NCI-H69 (cell line): ENCODE data around the gene SV2A.
"Not testable (repeated sequence)": the region's sequence is repeated elsewhere in the genome, so short reads cannot be mapped to it uniquely, and the experiment has no call there.

Experiments used
- DNase-seq: peaks from one replicate; lab custom pipeline; 2025; lab: John Stamatoyannopoulos, UW

Gene SV2A

DNA sequence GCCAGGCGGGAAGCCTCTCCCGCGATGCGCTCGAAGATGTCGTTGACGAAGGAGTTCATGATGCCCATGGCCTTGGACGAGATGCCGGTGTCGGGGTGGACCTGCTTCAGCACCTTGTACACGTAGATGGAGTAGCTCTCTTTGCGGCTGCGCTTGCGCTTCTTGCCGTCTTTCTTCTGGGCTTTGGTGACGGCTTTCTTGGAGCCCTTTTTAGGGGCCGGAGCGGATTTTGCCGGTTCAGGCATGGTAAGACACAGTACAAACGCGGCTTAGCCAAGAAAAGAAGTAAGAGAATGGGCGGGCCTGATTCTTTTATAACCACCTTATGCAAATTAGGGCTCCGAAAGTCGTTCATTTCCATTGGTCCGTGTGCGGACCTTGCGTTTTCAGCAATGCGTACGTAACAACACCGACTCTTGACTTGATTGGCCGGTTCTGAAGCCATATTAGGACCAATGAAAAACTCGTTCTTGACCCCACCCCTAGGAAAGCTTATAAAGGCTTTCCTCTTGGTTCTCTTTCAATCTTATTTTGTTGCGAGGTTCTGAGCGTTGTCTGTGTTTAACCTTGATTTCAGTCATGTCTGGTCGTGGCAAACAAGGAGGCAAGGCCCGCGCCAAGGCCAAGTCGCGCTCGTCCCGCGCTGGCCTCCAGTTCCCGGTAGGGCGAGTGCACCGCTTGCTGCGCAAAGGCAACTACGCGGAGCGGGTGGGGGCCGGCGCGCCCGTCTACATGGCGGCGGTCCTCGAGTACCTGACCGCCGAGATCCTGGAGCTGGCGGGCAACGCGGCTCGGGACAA is 31.0 kb downstream of the SV2A start:
- peak; percentile 99 for DNase-seq

DNA sequence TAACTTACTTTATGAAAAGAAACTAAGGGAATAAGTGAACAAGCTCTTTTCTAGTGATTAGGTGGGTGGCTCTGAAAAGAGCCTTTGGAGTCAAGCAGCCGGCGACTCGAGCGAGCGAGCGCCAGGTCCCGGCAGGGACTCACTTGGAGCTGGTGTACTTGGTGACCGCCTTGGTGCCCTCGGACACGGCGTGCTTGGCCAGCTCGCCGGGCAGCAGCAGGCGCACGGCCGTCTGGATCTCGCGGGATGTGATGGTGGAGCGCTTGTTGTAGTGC is 31.6 kb downstream of the SV2A start:
- DNase-seq, result not testable (repeated sequence)

DNA sequence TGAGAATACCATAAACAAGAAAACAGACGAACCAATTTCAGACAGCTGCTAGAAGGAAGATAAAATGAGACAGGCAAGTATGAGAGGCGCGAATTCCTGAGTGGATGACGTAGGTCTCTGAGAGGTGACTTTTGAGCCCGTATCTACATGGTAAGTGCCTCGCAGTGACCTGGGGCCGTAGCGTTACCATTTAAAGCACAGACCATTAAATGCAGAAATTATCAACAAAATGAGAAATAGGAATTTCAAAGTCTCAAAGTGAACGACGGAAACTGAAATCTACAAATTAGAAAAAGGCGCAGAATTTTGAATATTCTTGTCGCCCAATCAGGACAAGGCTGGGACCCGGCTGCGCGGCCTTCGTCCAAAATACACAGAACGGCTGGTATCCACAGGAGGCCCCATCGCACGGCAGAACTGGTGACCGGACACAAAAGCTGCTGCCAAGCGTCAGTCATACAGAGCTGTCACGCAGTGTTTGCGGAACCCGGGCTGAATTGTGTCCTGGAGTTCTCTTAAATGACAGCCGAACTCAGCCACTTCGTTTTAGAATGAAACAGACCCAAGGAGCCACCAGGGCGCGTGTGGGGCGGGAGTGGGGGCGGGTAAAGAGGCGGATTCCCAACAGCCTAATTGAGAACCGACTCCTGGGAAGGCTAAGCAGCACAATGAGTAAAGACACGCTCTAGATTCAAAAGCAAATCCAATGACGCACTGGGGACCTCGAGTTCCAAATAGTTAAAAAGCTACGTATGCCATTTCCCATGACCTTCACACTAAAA is 32.1 kb downstream of the SV2A start:
- DNase-seq, result peak; percentile 96

DNA sequence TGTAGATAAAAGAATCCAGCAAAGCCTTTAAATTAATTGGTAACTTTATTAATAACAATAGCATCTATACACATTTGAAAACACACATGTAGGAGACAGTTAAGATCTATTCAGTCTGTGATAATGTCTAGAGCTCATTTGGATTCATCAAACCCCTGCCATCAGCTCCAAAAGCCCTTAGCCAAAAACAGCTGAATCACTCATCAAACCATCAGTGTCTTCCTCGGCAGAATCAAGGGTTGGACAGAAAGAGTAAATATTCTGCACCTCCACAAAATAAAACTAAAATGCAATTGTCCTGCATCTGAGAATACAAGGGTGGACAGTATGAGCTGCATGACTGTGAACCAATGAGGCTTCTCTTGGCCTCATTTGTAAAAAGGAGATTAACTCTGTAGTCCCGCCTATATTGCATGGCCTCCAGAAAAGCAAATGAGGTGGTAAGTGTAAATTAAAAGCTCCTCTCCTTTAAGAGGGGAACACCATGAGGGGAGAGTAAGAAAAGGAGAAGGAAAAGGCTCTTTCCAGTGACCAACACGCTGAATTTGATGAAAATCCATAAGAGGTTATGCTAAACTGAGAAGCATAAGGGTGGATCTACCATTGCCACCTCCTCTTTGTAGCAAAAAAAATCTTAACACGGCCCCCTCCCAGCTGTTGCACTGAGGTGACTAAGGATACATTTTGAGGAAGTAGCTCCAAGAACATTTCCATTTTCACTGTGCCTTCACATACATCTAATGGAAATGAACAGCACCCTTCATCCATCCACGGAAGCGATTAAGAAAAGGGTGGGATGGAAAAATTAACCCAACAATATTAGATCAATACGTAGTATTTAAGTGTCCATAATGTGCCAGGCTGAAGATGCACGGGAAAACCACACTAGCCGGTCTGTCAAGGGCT is 33.0 kb downstream of the SV2A start:
- DNase-seq, result peak; percentile 77

DNA sequence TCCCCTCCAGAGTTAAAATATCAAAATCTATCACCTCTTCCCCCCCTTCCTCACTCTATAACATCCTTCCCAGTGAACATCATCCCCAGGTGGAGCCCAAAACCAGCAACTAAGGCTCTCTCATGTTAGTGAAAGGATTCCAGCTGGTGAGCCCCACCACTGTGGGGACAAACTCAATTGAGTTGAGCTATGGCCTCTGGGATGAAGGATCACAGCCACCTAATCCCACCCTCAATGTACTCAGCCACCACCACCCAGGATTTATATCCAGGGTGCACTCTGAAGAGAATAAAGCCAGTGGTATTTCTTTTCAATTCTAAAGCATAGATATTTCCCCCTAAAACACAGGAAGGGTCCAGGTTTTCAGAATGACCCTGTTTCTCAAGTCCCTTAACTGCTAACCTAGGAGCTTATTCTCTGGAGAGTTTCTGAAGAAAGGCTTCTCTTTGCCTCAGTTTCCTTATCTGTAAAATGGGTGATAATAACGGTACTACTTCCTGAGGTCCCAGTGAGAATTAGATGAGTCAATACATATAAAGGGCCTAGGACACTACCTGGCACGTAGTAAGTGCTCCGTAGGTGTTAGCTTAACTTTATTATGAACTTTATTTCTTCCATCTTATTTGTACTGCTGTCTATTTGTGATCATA is 33.9 kb downstream of the SV2A start:
- DNase-seq, result no peak

DNA sequence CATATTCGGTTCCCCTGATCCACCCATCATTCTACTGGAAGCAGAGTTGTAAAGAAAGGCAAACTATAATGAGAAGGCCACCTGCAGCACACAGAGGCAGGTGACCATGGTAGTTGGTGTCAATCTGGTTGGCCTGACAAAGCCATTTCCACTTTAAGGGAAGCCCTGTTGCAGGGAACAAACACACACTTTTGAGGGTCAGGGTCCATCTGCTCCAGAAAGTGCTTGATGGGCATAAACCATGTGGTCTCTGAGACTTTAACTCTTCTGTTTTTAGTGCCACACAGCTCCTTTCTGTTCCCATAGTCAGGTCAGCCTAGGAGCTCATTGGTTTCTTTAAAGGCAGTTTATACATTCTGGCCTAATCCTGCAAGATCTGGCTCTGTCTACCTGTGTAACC is 35.8 kb downstream of the SV2A start:
- DNase-seq, result no peak

DNA sequence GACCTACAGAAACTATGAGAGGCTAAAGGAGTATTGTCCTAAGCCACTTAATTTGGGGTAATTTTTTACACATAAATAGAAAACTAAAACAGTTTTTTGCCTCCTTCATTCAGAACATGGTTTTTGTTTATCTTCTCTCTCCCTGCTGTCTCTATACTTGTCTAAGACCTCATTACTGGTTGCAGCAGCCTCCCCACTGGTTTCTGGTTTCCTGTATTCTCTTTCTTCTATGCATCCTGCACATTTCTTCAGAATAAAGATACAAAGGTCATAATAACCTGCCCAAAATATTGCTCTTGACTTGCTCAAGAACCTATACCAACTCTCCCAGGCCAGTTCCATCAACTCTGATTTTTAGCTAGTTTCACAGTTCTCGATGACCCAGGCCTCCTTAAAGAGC is 38.1 kb downstream of the SV2A start:
- DNase-seq, result no peak

DNA sequence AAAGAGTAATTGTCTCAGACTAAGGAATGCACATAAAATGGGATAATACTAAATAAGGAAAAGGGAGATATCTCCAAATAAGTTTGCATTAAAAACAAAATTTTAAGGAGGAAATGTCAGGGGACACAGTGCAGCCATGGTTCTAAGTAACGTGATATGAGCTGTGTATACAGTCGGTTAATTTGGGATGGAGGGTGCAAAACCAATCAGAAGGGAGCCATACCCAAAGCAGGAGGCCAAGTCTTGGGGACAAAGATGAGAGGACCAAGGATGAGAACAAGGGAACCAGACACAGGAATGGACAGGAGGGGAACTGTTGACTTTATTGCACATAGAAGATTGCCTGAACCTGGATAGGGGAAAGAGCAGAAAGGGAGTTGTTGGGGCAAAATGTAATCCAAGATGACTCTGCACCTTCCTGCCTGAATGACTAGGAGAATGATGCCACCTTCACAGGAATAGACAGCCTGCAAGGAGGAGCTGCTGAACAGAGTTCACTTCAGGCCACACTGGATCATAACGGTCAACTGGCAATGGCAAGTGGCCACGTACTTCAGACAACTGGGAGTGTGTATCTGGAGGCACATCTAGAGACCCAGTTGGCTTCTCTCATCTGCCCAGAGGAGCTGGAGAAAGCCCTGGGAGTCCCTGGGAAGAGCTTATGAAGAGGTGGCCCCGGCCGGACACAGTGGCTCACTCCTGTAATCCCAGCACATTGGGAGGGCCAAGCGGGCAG is 40.3 kb downstream of the SV2A start:
- no peak for DNase-seq

DNA sequence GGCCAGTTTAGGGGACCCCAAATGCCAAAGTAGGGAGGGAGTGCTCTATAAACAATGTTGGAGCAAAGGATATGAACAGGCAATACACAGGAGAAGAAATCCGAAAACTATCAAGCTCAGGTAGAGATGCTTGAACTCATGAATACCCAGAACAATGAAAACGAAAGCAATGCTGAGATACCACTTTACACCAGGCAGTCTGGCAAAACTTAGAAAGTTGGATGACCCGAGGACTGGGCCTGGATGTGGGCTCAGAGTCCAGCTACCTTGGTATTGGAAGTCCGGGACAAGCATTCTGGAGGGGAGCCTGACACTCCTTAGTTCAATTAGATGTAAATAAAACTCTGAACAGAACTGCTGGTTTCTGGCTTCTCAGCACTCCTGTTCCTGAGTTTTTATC is 44.6 kb downstream of the SV2A start:
- DNase-seq, result not testable (repeated sequence)

DNA sequence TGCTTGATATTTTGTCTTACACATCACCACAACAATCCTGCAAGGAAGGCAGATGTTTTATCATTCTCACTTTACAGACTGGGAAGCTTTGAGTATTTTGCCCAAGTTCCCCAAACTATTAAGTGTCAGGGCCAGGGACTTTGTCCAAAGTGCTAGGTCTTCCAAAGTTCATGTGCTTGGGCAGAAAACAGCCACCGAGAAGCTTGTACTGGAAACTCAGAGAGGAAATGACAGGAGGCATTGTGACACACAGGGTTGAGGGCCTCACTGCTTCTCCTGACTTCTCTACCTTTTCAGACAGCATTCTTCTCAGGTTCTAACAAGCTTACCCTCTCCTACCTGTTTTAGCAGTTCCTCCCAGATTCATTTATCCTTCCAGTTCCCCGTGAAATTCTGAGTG is 50.8 kb downstream of the SV2A start:
- DNase-seq, result not testable (repeated sequence)

DNA sequence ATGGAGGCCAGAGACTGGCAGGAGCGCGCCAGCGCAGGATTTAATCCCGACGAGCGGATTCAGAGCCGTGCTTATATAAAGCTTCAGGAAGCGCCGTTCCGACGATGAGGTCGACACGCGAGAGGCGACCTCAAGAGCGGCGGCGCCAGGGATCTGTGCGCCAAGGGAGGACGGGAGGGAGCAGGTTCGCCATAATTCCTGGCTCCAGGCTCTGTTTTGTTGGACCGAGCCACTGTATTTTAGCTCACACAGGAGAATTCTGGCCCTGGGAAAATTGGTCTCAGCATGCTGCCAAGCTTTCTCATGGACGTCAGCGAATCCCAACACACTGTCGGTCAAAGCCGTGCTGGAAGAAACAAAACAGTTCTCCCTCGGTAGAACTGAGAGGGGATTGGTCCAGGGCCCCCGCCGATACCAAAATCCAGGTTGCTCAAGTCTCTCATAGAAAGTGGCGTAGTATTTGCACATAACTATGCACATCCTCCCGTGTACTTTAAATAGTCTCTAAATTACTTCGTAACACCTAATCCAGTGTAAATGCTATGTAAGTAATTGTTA is 56.1 kb downstream of the SV2A start:
- not testable (repeated sequence) for DNase-seq

DNA sequence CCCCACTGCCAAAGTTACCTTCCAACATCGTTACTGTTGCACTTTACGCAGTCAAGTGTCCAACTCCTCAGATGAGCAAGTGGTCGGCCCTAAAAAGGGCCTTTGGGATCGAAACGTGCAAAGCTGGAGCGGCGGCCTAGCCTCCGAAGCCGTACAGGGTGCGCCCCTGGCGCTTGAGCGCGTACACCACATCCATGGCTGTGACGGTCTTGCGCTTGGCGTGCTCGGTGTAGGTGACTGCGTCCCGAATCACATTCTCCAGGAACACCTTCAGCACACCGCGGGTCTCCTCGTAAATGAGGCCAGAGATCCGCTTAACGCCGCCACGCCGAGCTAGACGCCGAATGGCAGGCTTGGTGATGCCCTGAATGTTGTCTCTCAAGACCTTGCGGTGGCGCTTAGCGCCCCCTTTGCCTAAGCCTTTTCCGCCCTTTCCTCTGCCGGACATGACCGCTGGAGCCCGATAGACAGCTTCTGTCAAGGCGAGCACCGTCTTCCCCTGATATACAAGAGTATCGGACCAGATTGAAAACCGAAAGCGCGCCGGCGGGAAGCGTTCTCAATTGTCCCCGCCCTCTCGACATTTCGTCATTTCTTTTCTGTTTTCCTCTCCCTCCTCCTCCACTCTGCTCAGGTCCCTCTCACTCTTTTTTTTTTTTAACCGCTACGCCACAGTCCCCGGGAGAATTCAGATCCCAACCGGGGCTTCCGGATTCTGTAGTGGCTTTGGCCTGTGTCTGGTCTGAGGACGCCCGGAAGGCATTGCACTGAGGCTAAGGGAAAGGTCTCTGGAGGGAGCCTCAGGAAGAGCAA is 56.8 kb downstream of the SV2A start:
- DNase-seq, result not testable (repeated sequence)

DNA sequence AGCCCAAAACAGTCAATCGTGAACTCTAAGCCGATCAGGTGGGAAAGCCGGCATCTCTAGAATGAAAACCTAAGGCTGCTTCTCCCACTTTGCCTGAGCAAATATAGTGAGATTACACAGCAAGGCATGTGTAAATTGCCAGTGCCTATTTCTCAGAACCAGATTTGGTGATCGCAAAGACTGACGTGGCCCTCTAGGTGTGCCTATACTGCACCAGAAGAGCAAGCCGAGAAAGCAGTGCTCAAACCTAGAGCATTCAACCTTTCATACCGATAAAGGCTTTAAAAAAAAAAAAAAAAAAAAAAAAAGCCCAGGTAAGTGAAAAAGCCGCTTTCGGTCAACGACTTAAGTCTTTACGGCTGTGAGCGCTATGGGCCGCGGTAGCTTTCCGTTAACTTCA is 57.4 kb downstream of the SV2A start:
- not testable (repeated sequence) for DNase-seq
